ENCODE results near the gene KCNH3.

Gene KCNH3

GRCh38 chr12:49546481-49546880, 7.7 kb downstream of the KCNH3 start:
- DNase-seq, result no peak

GRCh38 chr12:49547090-49547690, 8.4 kb downstream of the KCNH3 start:
- no peak for DNase-seq

GRCh38 chr12:49548481-49548821, 9.6 kb downstream of the KCNH3 start:
- DNase-seq, result no peak

- no peak for DNase-seq
Measured at GRCh38 chr12:49548822-49549648, 10.2 kb downstream of the KCNH3 start.

GRCh38 chr12:49549735-49550692, 11.2 kb downstream of the KCNH3 start:
- DNase-seq, result no peak

GRCh38 chr12:49550693-49551252, 11.9 kb downstream of the KCNH3 start:
- no peak for DNase-seq

GRCh38 chr12:49552014-49552413, 13.2 kb downstream of the KCNH3 start:
- DNase-seq, result no peak

GRCh38 chr12:49552425-49552824, 13.6 kb downstream of the KCNH3 start:
- DNase-seq, result no peak

GRCh38 chr12:49552899-49553298, 14.1 kb downstream of the KCNH3 start:
- DNase-seq, result no peak

GRCh38 chr12:49553512-49554088, 14.8 kb downstream of the KCNH3 start:
- DNase-seq, result peak; percentile 43

- no peak for DNase-seq
Measured at GRCh38 chr12:49554266-49554665, 15.4 kb downstream of the KCNH3 start.

- DNase-seq, result no peak
Measured at GRCh38 chr12:49555631-49556390, 17.0 kb downstream of the KCNH3 start.

- no peak for DNase-seq
Measured at GRCh38 chr12:49556391-49557186, 17.8 kb downstream of the KCNH3 start.

- no peak for DNase-seq
Measured at GRCh38 chr12:49557187-49557916, 18.5 kb downstream of the KCNH3 start.

- DNase-seq, result no peak
Measured at GRCh38 chr12:49557917-49558215, 19.0 kb downstream of the KCNH3 start.

GRCh38 chr12:49558526-49558925, 19.7 kb downstream of the KCNH3 start:
- DNase-seq, result no peak

GRCh38 chr12:49559011-49559675, 20.3 kb downstream of the KCNH3 start:
- no peak for DNase-seq

GRCh38 chr12:49560695-49561094, 21.9 kb downstream of the KCNH3 start:
- DNase-seq, result no peak

GRCh38 chr12:49562233-49562632, 23.4 kb downstream of the KCNH3 start:
- no peak for DNase-seq

GRCh38 chr12:49562831-49563230, 24.0 kb downstream of the KCNH3 start:
- DNase-seq, result no peak

Measured in activated CD4-positive, alpha-beta T cell treated with anti-CD3 and anti-CD28 coated beads, Interleukin-2, Interleukin-6, amounts not matched to agents 100 ng/mL and 50 ng/mL, durations not matched to agents 16 hours and 8 hours (primary cell).